Brain microvascular endothelial cell (primary cell): Measurements from ENCODE around the gene TMEM117.

Experiments used
- DNase-seq: peaks from one replicate; pipeline ENCODE4 v3.0.0-alpha.2; 2020
- H3K27ac ChIP-seq: fragments of 250-450 bp; sonication (Bioruptor Pico); 2 replicates; pipeline ENCODE4 v1.5.1; 2020; ENCODE audit warnings: mild to moderate bottlenecking, moderate library complexity
- H3K27me3 ChIP-seq: fragments of 250-450 bp; sonication (Bioruptor Pico); replicated peaks from 2 replicates; pipeline ENCODE4 v1.5.1; 2020; ENCODE audit warnings: mild to moderate bottlenecking
- H3K36me3 ChIP-seq: fragments of 250-450 bp; sonication (Bioruptor Pico); replicated peaks from 2 replicates; pipeline ENCODE4 v1.5.1; 2020; ENCODE audit warnings: mild to moderate bottlenecking
- H3K4me3 ChIP-seq: 2 replicates; pipeline ENCODE4 v1.5.1; 2011; ENCODE audit warnings: low read depth, mild to moderate bottlenecking, control low read depth, low read length, moderate library complexity
- CTCF ChIP-seq: IDR thresholded peaks from 2 replicates; pipeline ENCODE4 v1.5.1; 2011; ENCODE audit warnings: low read depth, mild to moderate bottlenecking, moderate library complexity, low read length, control low read depth, inconsistent platforms; ENCODE audit errors: missing control alignments
- in situ Hi-C: cut with HindIII; loops from 2 replicates; pipeline ENCODE4 v1.10.0; 2017; ENCODE audit warnings: low sequenced_read_pairs, low pct_ligation_motif_present

Gene TMEM117

GRCh38 chr12:44157359-44157758 lies 321.5 kb downstream of the TMEM117 start:
- in situ Hi-C loops, result no loop called here
- DNase-seq, result no peak
- Histone ChIP-seq H3K27ac (no peak overlapping the region), H3K36me3 (no peaks in the 10 kb centered on the region), H3K4me3 (no peak overlapping the region), H3K27me3 (no peaks in the 10 kb centered on the region)
- no peak for TF ChIP-seq CTCF

DNA sequence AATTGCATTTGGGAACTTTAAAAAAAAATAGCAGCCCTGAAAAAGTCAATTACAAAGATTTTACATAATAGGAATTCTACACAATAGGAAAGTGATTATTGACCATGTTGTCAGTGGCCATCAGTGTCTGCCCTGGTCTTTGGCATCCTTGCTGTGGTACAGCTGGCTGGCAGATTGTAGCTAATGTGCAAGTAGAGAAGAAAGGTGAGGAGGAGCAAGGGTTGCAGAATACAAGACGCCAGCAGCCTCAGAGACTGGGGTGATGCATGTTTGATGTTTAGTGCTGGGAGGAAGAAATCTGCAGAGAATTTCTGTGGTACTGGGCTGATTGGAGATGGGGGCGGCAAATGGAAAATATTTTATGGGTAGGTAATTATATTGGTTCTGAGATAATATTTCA lies 322.9 kb downstream of the TMEM117 start:
- Histone ChIP-seq H3K27me3 (no peaks in the 10 kb centered on the region), H3K27ac (no peak overlapping the region)
- no peak for DNase-seq

GRCh38 chr12:44159216-44159615 lies 323.3 kb downstream of the TMEM117 start:
- H3K36me3 ChIP-seq, result no peaks in the 10 kb centered on the region
- H3K27ac ChIP-seq, result no peak overlapping the region
- no peak for DNase-seq
- no peak overlapping the region for H3K4me3 ChIP-seq
- TF ChIP-seq CTCF, result no peak
- H3K27me3 ChIP-seq, result no peaks in the 10 kb centered on the region
- in situ Hi-C loops, result no loop called here

More for the DNA sequence above, 322.9 kb downstream of the TMEM117 start:
- in situ Hi-C loops, result no loop called here
- no peak for TF ChIP-seq CTCF
- no peak overlapping the region for H3K4me3 ChIP-seq
- no peaks in the 10 kb centered on the region for H3K36me3 ChIP-seq

- Histone ChIP-seq H3K36me3 (no peaks in the 10 kb centered on the region), H3K4me3 (no peak overlapping the region), H3K27me3 (no peaks in the 10 kb centered on the region), H3K27ac (no peak overlapping the region)
- DNase-seq, result no peak
- in situ Hi-C loops, result no loop called here
- no peak for TF ChIP-seq CTCF
These were observed 324.0 kb downstream of the TMEM117 start for GRCh38 chr12:44159862-44160261.

- Histone ChIP-seq H3K36me3 (no peaks in the 10 kb centered on the region), H3K4me3 (no peak overlapping the region), H3K27ac (no peak overlapping the region), H3K27me3 (no peaks in the 10 kb centered on the region)
- TF ChIP-seq CTCF, result no peak
- in situ Hi-C loops, result no loop called here
- no peak for DNase-seq
These were observed 327.1 kb downstream of the TMEM117 start for GRCh38 chr12:44162961-44163360.

DNA sequence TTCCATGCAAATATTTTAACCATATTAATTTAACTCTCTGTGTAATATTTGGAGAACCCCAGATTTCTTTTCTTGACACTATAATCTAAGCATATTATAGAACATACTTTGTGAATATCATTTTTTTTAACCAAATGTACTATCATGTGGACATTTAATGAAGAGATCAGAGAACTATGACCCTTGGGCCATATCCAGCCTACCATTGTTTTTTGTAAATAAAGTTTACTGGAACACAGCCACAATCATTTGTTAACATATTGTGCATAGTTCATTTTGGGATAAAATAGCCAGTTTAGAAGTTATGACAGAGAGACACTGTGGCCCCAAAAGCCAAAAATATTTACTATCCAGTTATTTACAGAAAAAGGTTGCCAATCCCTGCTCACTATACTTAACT lies 338.2 kb downstream of the TMEM117 start:
- no peaks in the 10 kb centered on the region for H3K27me3 ChIP-seq
- DNase-seq, result no peak
- no peaks in the 10 kb centered on the region for H3K36me3 ChIP-seq
- TF ChIP-seq CTCF, result no peak
- in situ Hi-C loops, result no loop called here
- no peak overlapping the region for H3K4me3 ChIP-seq
- no peak overlapping the region for H3K27ac ChIP-seq
